Amygdala (tissue), 56 donors: ENCODE measurements around the gene PDZD2.

Experiments used
- DNase-seq, 56 donors: peaks; one replicate each; lab custom pipeline; 2025; lab: John Stamatoyannopoulos, UW

The PDZD2 gene

GRCh38 chr5:31638748-31639418, at the start of gene PDZD2:
PDZD2 (plus strand) TSS chr5:31639131.
- peak; percentile 35 to 95 (median 74) for DNase-seq

GRCh38 chr5:31593665-31594064, 45.3 kb upstream of the PDZD2 start:
- DNase-seq, result no peak

GRCh38 chr5:31596354-31596753, 42.6 kb upstream of the PDZD2 start:
- no peak for DNase-seq

DNA sequence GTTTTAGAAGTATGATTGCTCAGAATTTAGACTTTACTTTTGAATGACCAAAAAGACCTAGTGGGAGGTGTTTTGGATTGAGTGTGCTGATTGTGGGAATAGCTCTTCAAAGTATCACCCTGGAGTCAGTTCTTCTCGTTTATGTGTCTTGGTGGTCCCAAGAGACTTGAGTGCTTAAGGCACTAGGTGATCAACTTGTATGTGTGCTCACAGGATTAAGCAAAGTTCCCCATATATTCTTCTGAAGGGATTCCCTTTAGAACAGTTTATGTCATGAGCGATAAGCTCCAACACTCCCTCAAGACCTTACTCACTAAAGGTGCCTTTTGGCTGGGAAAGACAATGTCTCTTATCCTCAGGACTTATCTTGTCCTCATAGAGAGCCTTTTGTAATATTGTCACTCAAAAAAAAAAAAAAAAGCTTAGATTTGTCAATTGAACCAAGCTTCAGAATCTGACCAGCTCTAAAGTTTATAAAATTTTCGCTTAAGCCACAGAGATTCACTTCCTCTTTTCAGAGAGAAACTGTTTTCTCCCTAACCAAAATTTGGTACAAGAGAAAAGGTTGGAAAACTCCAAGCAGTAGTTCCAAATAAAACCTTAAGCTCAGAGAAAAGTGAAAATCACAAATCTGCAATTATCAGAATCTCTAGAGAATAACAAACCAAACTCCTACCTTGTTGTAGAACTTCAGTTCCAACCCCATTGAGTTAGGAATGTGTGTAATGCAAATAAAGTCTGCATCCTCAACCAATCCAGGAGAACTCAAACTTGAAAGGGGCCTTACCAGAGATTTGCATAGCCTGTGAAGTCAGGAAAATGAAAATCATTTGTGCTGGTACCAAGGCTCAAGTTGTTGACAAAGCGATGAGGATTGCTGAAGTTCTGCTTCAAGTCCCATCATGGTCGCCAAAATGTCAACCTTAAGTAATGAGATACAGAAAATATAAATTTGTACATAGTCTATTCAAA, 40.0 kb upstream of the PDZD2 start:
- no peak for DNase-seq

DNA sequence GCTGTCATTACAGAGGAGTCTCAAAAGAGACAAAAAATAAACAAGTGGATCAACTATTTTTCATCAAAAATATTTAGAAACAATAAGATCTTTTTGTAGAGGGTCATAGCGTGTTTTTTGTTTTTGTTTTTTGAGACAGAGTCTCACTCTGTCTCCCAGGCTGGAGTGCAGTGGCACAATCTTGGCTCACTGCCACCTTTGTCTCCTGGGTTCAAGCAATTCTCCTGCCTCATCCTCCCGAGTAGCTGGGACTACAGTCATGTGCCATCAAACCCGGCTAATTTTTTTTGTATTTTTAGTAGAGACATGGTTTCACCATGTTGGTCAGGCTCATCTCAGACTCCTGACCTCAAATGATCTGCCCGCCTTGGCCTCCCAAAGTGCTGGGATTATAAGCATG, 36.6 kb upstream of the PDZD2 start:
- DNase-seq, result peak in 1 of 56 donors; percentile 37

DNA sequence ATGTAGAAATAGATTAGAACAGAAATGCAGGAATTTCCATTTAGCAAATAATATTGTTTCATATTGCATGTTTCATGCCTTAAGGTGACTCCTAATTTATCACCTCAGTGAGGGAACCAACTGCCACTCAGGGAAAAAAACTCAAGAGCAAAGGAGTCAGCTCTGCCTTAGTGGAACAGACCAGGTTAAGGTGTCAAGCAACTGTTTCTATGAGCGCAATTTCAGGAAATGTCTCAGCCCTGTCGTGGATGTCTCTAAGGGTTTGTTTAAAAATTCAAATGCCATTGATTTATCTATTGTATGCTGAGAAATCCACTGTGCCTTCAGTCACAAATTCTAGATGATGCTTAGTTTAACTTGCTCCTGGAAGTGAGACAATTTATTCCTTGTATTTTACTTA, 34.7 kb upstream of the PDZD2 start:
- no peak for DNase-seq

DNA sequence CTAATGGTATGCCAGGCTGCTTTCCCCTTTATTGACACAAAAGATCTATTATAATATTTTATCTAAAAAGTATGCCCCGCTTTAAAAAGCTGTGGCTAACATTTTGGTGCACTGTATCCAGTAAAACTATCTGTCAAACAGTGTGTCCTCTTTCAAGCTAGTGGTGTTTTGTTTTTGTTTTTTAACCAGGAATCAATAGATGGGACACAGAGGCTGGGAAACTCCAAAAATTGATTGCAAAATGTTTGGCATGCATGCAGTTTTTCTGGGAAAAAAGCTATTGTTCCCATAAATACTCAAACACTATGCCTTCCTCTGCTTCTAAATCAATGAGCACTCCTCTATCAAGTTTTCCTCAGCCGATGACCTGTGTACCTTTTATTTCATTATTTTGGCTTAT, 34.3 kb upstream of the PDZD2 start:
- DNase-seq, result no peak

DNA sequence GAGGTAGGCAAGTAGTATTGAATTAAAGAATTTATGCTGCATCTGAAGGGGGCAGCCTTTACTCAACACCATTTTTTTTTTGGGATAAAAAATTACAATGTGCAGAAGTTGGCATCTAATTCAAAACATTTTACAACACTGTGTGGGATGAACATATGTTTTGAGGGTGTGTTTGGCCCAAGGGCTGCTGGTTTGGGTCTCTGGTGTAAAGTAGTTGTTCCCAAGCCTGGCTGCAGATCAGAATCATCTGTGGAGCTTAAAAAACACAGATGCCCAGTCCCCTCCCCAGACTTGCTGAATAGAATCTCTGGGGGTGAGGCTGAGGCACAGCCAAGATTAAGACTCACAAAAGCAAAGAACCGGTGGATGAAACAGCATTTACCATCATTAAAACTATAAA, 33.0 kb upstream of the PDZD2 start:
- peak in 7 of 56 donors; percentile 2 to 44 (median 4) for DNase-seq

GRCh38 chr5:31607546-31607945, 31.4 kb upstream of the PDZD2 start:
- no peak for DNase-seq

- DNase-seq, result no peak
Observed at GRCh38 chr5:31611002-31611401, 27.9 kb upstream of the PDZD2 start.

DNA sequence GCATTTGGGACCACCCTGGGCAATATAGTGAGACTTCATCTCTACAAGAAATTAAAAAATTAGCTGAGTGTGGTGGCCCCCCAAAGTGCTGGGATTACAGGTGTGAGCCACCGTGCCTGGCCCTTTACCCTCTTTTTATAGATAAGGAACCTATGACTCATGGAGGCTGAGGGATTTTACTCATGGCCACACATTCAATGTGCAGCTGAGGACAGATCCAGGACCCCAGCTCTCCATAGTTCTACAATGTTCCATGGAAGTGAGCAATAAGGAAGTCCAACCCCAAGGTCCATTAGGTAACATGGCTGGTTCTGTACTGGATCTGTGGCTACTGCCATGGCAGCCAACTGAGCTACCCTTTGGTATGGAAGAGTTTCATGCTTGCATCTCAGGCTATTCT, 25.3 kb upstream of the PDZD2 start:
- DNase-seq, result no peak

GRCh38 chr5:31614151-31615020, 24.5 kb upstream of the PDZD2 start:
- DNase-seq, result no peak

GRCh38 chr5:31617867-31618266, 21.1 kb upstream of the PDZD2 start:
- no peak for DNase-seq

DNA sequence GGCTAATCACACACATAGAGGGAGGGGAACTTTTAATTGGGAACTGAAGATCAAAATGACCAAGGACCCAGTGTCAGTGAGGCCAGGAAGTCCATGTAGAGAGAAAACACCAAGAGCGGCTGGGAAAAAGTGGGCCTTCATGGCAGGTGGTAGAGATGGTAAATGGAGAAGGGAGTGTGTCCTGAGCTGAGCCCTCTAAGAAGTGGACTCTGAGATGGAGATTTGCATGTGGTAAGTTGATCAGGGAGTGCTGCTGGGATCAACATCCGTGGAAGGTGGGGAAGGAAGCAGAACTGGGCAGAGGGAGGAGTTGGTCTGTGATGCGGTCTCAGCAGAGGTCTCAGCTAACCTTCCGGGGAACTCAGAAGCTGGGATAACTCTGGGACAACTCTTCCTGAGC, 18.9 kb upstream of the PDZD2 start:
- no peak for DNase-seq

GRCh38 chr5:31623249-31623648, 15.7 kb upstream of the PDZD2 start:
- no peak for DNase-seq

DNA sequence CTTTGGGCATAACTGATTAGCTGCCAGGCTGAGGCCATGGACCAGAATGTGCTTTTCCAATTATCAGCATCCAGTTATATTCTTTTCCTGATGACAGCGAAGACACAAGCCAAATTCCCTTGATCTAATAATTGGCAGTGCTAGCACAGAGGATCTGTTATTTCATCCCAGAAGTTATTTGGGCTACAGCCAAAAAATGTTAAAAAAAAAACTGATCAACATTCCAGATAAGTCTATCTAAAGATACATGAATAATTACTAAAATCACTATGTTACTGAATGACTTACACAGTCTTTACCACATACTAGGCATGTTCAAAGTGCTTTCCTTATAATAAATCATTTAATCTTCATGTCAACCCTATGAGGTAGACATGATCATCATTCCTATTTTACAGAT, 13.5 kb upstream of the PDZD2 start:
- no peak for DNase-seq

DNA sequence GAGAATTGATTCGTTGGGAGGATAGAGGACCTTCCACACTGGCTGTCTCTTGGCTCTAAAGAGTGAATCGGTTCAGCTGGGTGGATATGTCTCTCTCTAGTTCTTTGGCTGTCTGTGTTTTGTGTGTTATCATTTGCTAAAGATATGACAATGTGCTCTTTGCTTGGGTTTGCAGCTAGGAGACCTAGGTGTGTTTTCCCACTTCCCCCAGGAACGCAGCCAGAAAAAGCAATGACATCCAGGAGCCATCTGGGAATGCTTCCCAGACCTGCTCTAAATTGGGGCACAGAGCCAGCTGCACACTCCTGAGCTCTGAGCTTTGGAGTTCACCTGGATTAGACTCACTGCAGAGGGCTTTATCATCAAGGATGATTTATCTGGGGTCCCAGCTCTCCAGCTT, 12.8 kb upstream of the PDZD2 start:
- DNase-seq, result no peak

DNA sequence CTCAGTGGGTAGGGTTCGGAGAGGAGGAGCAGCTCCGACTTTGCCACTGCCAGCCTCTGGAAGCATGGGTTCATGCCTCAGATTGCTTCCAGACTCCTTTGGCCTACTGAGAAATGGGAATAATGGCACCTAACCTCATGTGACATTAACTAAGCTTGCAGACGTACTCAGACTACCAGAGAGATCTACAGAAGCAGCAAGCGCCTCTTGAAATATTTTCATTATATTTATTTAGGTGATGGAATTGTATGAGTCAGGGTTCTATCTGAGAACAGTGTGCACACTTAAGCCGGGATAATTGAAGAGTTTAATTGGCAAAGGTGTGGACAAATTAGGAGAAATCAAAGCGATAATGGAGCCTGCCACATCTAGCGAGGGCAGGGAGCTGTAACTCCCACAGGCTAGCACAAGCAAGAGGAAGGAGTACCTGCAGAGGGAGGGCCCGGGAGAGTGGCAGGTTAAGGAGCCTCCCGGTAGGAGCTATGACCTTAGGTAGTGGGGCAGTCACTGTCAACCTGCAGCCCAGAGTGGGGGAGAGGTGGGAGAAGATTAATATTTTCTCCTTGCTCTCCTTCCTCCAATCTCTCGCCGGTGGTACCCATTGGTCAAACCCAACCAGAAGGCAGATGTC, 12.2 kb upstream of the PDZD2 start:
- DNase-seq, result no peak

DNA sequence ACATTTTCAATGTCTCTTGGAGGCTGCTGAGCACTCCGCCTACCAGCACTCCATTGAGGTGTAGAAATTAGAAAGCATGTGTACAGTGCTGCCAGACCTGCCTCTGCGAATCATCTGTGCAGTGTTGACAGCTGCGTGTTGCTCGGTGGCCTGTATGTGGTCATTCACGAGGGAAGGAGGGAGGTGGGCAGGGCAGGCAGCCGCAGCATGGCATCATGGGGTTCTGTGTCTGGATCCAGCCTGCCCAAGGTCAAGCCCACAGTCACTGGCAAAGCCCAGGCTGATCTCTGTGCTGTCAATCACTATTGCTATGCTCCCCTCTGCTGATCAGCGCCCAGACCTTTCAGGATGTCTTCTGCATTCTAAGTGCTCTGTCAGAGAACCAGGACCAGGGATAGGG, 8.0 kb upstream of the PDZD2 start:
- no peak for DNase-seq

DNA sequence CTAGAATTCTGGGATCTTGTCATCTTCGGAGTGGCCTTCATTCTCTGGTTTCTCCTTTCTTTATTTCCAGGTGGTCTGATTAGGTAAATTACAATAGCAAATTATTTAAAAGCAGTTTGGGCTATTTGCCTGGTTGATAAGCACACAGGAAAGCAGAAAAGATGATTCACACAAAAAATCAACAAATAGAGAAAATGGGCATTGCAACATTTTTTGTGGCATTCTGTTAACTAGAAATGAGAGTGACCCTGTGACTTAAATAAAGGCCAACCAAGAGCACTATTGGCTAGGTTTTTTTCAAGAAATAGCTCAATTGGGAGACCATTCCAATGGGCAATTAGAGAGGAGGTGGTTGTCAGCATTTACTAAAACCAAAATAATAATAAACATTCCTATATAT, 6.5 kb upstream of the PDZD2 start:
- no peak for DNase-seq
